HG02852 (cell line): ENCODE data around the gene ATP13A2.

Source experiments
- ATAC-seq: cut with Tn5 transposase; IDR thresholded peaks from one replicate; pipeline ENCODE4 v1.9.1; 2021; ENCODE audit warnings: mild to moderate bottlenecking, moderate library complexity; ENCODE audit not compliant: unreplicated experiment

ATP13A2 gene

DNA sequence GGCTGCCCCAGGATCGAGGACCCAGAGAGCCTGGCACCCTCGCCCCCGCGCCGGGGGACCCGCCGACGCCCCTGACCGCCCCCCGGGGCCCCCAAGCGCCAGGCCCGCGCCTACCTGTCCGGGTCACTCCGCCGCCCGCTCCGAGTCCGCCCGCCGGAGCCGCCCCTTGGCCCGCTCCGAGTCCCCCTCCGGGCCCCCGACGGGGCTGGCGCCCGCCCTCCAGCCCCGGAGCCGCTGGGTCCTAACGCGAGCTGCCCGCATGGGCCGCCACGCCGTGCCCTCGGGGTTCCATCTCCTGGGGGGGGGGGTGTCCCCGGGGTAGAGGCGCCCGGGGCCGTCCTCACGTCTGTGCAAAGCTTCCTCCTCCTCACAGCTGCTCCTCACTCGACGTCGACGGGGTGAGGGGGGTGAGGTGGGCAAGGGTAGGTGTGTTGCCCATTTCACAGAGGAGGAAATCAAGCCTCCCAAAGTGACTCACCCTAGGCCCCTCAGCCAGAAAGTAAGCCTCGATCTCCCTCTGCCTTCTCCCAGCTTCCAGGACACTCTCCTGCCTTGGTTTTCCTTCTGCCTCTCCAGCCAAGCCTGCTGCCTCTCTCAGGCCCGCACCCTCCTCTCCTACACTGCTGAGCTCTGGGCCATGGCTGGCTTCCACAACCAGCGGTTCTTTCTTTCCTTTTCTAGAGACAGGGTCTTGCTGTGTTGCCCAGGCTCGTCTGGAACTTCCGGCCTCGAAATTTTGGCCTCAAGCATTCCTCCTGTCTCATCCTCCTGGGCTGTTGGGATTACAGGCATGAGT, 31.1 kb downstream of the ATP13A2 start, which contains the start of gene MFAP2:
MFAP2 (minus strand) TSS at position 148 of the 796 bp plus-strand sequence. CDS start 2,347 bp downstream, outside the sequence.
- no peak for ATAC-seq

DNA sequence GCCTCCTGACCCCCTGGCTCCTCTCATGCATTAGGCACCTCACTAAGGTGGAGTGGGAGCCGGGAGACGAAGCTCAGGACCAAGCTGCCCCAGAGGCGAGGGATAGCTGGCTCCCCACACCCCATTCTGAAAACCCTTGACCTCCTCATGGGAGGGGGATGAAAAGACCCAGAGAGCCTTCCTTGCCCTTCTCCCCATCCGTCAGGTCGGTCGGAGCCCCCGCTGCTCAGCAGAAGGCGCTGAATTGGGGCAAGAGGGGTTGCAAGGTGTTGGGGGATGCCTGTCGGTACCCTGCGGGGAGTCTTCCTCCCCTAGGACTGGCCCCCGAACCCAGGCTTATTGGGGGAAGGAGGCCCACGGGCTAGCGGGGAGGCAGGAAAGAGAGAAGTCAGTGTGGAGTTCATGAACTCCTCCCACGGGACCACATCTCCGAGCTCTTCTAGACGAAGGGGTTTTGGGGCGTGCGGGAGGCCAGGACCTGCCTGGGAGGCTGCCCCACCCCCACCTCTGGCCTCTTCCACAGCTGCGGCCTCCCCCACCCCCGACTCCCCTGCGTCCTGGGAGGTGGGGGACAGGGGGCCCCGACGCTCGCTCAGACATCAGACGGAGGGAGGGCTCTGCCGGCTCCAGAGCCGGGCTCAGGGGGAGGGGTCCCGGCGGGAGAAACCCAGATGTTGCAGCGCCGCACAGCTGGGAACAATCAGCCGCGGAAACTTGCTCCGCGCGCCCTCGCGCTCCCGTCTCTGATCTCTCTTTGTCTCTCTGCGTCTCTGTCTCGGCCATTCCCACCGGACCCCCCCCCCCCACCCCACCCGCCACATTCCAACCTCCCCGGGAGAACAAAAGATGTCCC, 32.0 kb downstream of the ATP13A2 start:
- ATAC-seq: no peak

DNA sequence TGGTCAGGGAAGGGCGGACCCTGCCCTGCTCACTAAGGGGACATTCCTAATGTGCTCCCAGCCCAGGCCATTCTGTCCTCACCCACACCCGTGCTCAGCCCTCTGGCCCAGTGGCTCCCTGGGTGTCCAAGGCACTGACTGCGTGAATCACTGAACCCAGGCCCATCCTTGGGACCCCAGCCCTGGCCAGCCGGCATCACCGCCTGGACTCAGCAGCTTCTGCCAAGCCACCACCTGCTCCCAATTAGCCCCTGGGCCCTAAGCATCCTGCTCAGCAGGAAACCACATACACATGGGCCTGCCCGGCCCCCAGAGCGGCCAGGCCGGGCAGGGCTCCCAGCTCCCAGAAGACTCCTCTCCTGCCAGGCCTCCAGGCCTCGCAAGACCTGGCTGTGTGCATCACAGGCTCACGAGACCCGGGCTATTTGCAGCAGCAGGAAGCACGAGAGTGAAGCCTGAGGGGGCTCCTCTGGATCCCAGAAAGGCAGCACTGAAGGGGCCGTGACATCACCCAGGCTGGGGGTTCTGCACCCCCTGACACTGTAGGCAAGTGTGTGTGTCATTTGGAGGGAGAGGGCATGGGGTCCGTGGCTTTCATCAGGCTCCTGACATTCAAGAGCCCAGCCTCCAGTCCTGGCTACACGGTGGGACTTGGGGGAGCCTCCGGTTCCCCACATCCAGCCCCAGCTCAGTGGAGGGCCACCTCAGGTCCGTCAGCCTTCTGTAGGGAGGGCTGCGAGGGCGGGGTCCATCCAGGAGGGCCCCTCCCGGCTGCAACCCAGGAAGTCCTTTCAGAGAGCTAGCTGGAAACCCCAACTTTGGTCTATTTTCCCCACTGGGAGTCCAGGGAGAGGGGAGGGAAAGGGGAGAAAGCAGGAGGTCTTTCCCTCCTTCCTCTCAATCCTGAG, 32.9 kb downstream of the ATP13A2 start:
- no peak for ATAC-seq

DNA sequence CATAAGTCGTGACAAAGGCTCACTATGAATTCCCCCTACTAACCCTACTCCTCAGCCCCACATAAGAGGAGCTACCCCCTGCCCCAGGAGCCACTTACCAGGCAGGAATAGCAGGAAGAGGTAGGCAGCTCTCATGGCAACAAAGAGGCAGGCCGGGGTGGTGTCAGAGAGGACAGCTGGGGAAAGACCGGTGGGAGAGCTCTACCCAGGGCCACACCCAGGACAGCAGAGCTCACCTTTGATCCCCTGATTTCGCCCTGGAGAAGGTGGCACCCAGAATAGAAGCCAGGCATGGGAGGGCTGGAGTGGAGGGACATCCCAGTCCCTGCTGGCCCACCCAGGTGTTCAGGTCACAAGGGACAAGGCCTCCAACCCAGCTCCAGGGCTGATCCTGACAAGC, 33.6 kb downstream of the ATP13A2 start:
- ATAC-seq: no peak

DNA sequence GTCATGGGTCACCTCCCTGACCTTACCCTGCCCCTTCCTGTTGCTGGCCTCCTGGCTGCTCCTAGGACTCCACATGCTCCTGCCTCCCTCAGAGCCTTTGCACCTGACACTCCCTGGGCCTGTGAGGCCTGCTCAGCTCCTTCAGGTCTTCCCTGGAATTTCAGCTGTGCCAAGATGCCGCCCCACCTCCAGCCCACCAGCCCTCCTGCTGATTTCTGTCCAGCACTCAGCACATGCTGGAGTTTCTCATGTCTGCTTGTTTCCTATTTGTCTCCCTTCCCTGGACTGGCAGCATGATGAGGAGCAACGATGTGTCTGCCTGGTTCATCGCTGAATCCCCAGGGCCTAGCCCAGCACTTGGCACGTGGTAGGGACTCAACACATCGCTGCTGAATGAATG, 34.4 kb downstream of the ATP13A2 start:
- ATAC-seq: no peak

DNA sequence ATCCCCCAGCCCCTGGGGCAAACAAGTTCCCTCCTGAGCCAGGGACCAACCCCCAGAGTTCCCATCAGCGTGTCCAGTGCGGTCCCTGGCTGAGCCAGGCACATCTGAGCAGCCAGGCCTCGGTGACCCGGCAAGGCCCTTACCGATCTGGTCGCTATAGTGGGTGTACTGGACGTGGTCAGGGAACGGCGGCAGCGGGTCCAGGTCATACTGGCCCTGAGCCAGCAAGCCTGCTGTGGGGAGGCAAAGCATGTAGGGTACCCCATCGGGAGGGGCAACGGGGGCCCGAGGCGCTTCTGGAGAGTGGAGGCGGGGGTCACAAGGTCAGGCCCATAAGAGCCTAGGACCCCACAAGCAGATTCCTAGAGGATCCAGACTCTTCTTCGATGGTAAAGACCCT, 34.8 kb downstream of the ATP13A2 start:
- no peak for ATAC-seq

DNA sequence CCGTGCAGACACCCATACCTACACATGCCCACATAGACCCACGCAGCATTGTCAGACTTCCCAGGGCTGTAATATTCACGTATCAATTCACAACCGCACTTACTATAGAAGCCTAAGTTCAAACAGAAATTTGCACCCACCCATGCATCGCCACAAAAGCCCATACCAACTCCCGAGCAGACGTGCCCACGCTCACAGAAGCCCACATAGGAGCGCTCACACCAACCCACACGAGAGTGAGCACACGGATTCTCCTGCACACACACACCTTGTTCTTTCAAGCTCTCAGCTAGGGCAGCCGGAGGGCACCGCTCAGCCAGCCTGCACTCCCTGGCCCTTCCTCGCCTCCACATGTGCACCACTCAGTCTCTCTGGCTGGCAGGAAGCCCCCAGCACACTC, 35.9 kb downstream of the ATP13A2 start:
- ATAC-seq: no peak

DNA sequence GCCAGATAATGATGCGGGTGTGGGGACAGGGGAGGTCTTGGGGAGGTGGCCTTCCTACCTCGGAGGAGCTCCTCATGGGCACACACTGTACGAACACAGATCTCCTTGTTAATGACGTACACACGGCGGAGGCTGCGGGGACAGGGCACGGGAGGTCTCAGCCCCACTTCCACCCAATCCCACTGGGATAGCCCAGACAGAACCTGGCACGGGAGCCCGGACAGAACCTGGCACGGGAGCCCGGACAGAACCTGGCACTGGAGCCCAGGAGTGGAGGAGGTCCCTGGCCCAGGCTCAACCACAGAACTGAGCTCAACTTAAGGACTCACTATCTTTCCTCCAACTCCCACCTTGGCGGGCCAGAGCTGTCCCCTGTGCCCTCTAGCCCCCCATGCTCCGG, 36.5 kb downstream of the ATP13A2 start:
- ATAC-seq: no peak

DNA sequence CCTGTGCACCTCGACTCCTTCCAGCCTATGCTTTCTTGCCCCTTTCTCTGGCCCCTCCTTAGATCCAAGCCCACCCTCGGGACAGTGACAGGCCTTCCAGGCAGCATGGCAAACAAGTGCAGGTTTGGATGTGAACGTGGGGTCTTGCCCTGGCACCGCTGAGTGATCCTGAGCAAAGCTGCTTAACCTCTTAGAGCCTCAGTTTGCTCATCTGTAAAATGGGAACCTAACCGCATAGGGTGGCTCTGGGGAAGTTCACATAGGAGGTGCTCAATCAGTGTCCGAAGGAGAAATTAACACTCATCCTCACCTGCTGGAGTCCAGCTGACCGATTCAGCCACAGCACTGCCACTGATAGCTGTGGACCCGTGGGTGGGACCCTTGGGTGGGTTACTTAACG, 38.5 kb downstream of the ATP13A2 start:
- no peak for ATAC-seq

DNA sequence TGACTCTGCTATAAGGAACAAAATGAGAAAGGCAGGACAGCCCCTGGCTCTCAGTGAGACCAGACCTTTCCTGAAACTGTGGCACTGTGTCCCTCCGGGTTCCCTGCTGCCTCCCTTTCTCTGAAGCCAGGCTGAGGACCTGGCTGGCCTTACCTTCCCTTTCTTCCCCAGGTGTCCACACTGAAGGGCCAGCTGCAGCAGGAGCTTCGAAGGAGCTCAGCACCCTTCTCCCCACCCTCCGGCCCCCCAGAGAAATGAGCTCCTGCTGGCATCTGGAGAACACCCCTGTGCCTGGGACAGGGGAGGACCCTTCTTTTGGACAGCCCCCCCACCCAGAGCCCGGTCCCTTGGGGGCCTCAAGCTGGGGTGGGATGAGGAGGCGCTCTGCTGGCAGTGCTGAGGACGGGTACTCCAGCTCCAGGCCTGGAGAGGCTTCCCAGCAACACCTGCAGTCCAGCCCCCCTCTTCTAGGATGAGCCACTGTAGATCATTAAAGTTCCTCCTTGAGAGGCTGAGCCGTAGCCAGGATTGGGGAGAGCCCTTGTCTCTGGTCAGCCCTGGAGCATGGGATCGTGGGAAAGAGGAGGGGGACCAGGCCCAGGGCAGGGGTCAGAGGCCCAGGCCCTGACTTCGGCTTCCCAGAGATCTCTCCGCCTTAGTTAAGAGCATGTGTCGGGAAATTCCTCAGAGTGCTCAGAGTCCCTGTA, 39.4 kb downstream of the ATP13A2 start:
- no peak for ATAC-seq

DNA sequence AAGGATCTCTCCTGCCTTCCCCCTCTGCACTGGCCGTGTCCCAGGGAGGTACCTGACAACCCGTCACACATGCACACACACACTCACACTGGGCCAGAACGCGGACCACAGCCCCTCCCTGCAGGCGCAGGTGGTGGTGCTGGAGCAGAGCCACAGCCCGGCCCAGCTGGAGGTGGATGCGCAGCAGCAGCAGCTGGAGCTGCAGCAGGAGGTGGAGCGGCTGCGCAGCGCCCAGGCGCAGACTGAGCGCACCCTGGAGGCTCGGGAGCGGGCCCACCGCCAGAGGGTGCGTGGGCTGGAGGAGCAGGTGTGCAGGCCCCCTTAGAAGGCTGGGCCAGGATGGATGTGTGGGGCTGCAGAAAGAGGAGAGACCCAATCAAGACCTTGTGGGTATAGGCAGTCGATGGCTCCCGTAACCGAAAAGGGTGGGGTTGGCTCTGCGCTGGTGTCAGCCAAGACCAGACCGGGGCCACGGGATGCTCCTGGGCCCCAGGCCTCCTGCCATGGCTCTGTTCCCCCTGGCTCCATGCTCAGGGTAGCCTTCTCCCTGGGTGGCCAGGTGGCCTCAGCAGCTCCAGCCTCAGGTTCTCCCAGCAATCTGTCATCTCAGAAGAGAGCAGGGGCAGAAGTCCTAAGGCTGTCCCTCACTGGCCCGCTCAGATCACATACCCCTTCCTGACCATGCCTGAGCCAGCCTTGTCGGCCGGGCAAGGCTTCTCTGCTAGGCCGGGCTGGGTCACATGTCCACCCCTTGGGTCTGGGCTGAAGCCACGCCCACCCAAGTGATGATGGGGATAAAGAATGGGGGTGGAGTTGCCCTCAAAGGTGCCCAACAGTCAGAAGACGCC, 40.2 kb downstream of the ATP13A2 start:
- ATAC-seq: no peak

DNA sequence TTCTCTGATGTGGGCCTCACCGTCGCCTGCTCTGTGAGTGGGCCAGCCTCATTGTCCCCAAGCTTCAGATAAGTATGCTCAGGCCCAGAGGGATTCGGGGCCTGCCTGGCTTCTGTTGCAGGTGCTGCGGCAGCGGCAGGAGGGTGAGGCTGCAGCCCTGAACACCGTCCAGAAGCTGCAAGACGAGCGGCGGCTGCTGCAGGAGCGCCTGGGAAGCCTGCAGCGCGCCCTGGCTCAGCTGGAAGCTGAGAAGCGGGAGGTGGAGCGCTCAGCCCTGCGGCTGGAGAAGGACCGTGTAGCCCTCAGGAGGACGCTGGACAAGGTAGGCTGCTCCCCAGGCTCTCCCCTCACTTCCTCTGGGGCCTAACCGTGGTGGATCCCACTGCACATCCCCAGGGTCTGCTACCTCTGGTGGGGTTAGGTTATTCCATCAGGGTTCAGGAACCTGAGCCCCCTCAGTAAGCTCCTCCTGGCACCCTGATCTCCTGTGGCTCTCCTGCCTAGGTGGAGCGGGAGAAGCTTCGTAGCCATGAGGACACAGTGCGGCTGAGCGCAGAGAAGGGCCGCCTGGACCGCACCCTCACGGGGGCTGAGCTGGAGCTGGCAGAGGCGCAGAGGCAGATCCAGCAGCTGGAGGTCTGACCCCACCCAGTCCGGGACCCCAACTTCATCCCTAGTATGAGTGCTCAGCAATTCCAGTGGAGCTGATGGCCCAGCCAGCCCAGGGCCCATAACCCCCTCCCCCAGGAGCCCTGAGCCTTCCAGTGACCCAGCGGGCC, 41.4 kb downstream of the ATP13A2 start:
- no peak for ATAC-seq

DNA sequence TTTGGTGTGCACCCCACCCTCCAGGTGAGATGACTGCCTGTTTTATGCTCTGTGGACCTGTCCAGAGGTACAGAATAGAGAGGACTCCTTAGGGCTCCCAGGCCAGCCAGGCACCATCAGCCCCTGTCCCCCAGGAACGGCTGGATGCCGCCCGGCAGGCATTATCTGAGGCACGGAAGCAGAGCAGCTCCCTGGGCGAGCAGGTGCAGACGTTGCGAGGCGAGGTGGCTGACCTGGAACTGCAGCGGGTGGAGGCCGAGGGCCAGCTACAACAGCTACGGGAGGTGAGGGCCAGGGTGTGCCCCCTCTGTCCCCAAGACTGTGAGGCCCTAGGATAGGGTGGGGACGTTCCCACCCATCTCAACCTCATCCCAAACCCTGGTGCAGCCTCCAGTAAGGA, 42.1 kb downstream of the ATP13A2 start:
- ATAC-seq: no peak

DNA sequence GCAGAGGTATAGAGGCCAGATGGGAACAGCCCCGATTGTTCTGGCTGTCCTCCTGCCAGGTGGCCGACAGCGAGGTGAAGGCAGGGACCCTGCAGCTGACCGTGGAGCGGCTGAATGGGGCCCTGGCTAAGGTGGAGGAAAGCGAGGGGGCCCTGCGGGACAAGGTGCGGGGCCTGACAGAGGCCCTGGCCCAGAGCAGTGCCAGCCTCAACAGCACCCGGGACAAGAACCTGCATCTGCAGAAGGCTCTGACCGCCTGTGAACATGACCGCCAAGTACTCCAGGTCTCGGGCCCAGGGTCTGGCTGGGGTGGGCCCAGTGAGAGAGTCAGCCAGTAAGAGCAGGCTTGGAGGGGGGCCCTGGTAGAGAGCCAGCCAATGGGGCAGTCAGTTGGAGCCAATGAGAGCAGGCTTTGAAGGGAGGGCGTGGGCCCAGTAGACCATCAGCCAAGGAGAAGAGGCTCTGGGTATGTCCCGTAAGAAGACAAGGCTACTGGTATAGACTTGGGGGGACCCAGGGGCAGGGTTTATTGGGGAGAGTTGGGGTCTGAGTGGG, 42.6 kb downstream of the ATP13A2 start:
- no peak for ATAC-seq

DNA sequence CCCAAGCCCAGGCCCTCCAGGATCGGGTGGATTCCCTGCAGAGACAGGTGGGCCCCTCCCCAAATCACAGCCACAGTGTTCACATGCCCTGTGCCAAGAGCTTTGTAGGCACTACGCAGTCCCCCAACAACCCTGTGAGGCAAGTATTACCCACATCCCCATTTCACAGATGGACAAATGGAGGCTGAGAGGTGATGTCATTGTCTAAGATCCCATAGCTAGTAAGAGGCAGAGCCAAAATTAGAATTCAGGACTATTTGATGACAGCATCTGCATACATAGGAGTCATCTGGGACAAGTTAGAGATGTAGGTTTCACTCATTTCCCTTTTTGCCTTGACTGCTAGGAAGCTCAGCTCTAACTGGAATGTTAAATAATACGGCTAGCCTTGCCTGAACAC, 43.4 kb downstream of the ATP13A2 start:
- no peak for ATAC-seq

DNA sequence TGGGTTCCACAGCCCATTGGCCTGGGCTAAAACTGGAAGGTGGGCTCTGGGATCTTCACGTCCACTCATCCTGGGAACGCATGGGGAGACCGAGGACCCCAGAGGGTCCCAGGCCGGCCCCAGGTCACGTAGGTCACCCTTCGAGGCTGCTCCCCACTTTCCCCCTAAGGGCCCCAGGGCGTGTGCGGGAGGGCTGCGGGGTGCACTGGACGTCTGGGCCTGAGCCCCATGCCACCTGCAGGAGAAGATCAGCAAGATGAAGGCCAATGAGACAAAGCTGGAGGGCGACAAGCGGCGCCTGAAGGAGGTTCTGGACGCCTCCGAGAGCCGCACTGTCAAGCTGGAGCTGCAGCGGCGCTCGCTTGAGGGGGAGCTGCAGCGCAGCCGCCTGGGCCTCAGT, 43.8 kb downstream of the ATP13A2 start:
- no peak for ATAC-seq

DNA sequence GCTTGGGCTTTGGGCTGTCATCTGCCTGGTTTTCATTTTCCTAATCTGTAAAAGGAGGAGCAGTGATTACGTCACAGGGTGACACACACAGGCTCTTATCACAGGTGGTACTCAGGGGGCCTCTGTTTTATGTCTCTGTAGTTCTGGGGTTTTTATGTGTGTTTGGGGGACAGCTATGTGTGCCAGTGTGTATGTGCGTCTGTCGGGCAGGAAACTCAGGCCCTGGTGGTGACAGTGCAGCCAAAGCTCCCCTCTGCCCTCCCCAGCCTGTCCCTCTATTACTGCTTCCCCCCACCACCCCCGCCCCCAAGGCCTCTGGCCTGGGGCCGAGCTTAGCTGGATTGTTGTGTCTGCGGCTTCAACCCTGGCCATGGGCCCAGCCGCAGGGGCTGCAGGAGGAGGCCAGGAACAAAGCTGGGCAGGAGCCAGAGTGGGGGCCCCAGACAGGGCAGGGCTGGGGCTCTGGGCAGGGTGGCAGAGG, 44.6 kb downstream of the ATP13A2 start:
- no peak for ATAC-seq

DNA sequence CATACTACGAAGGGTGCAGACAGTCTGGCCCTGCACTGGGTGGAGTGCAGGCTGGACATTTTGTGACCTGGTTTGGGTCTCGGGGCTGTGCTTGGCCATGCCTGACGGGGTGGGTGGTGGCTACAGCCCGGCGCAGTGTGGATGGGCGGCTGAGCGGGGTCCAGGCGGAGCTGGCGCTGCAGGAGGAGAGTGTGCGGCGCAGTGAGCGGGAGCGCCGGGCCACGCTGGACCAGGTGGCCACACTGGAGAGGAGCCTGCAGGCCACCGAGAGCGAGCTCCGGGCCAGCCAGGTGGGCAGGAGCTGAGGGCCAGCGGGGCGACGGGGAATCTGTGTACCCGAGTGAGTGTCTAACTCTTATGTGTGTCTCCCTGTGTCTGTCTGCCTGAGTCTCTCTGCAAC, 45.4 kb downstream of the ATP13A2 start:
- no peak for ATAC-seq
